ENCODE measurements around the gene DCC. TPM values are rescaled to one million over a fixed set of nuclear protein-coding genes. Genes with fewer than 3 reads are reported as not detected.

The DCC gene
- polyA plus RNA-seq, 1 donor (not counting 4 experiments of a cell fraction or from before 2014, with no cell fraction given), result not detected

DNA sequence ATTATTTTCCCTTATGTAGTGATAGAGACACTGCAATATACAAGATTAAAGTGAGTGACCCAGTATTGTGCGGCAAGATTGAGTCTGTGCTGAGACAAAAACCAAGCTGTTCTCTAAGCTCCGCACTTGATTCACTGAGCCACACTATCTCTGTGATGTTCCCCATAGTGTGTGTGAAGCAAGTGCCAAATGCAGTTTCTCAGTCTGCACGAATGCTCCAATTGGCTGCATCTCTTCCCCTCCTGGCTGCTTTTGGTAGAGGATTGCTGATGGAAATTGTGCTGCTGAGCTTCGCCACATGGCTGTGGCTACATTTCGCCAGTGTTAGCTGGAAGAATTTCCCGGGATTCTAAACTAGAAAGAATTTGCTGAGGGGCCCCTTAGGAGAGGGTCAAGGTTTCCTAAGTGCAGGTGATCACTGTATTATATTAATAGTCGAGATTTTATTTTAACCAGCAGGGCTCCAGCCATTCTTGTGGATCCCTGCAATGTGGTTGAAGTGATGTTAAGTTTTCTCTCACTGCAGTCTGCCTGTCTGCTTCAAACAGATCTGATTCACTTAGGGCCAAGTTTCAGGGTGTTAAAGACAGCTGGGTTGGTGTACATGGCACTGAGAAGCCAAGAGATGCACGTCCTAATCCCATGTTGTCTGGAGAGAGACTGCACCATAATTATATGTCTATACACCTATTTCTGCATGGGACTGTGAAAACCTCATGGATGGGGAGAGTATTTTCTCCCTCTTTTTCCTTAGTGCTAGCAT, 317.2 kb downstream of the DCC start:
- dilution Hi-C loops (cut with MboI; ENCODE audit: extremely low pct_ligation_motif_present, low sequenced_read_pairs), result no loop called here

DNA sequence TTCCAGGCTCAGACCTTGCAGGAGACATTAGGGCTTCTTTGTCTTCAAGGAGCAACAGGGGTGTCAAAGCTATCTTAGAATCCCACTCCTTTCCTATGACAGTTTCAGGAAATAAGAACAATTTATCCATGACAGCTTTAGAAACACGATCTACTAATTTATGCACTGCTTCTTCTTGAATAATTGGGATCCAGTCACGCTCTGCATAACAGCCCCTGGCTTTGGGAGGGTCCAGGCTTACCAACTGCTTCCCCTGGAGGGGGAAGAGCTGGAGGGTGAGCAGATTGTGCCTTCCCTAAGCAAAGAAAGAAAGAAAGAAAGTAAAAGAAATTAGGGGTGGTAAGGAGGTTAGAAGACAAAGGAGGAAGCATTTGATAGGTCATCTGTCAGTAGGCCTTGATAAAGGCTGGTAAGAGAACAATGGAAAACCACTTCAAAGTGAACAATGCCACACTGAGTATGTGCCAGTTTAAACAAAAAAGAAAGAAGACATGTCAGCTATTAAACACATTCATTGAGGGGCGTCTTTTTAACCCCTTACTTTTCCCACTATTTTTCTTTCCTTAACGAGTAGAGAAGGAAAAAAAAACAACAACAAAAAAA, 327.6 kb downstream of the DCC start:
- Histone ChIP-seq H3K27me3 (ENCODE audit: control insufficient read depth, extremely low read depth, insufficient read depth, low read length) (no peaks in the 10 kb centered on the region), H3K4me1 (ENCODE audit: control insufficient read depth, extremely low read depth, insufficient read depth, low read length) (no peaks in the 10 kb centered on the region), H3K27ac (ENCODE audit: control insufficient read depth, insufficient read depth, low read length) (no peak overlapping the region), H3K9me3 (ENCODE audit: control insufficient read depth, low read depth, low read length) (no peaks in the 10 kb centered on the region), H2AFZ (ENCODE audit: control insufficient read depth, low read length) (no peak overlapping the region), H3K9ac (ENCODE audit: control insufficient read depth, extremely low read depth, insufficient read depth, low read length) (no peak overlapping the region), H3K9me1 (ENCODE audit: control insufficient read depth, extremely low read depth, insufficient read depth, low read length) (no peaks in the 10 kb centered on the region), H3K4me2 (ENCODE audit: control insufficient read depth, extremely low read depth, insufficient read depth, low read depth, low read length) (no peak overlapping the region), H3K4me3 (ENCODE audit: control insufficient read depth in 2 of 3, extremely low read depth in 1 of 3, insufficient read depth in 2 of 3, low read depth in 1 of 3, low read length in 3 of 3) (no peak overlapping the region), H4K20me1 (ENCODE audit: control insufficient read depth, extremely low read depth, insufficient read depth, low read length) (no peaks in the 10 kb centered on the region), H3K79me2 (ENCODE audit: control insufficient read depth, insufficient read depth, low read length) (no peaks in the 10 kb centered on the region), H3K36me3 (ENCODE audit: control insufficient read depth in 2 of 2, extremely low read depth in 1 of 2, insufficient read depth in 2 of 2, low read length in 2 of 2) (no peaks in the 10 kb centered on the region)
- TF ChIP-seq, protein P1, sequence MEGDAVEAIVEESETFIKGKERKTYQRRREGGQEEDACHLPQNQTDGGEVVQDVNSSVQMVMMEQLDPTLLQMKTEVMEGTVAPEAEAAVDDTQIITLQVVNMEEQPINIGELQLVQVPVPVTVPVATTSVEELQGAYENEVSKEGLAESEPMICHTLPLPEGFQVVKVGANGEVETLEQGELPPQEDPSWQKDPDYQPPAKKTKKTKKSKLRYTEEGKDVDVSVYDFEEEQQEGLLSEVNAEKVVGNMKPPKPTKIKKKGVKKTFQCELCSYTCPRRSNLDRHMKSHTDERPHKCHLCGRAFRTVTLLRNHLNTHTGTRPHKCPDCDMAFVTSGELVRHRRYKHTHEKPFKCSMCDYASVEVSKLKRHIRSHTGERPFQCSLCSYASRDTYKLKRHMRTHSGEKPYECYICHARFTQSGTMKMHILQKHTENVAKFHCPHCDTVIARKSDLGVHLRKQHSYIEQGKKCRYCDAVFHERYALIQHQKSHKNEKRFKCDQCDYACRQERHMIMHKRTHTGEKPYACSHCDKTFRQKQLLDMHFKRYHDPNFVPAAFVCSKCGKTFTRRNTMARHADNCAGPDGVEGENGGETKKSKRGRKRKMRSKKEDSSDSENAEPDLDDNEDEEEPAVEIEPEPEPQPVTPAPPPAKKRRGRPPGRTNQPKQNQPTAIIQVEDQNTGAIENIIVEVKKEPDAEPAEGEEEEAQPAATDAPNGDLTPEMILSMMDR (optimal IDR thresholded peaks at IDR 0.05 in 1 of 3, IDR thresholded peaks at IDR 0.05 in 1 of 3, conservative IDR thresholded peaks at IDR 0.05 in 1 of 3; ENCODE audit: extremely low read depth in 1 of 3, insufficient read depth in 2 of 3, low read length in 3 of 3), result no peak
- dilution Hi-C loops (cut with MboI; ENCODE audit: extremely low pct_ligation_motif_present, low sequenced_read_pairs), result no loop called here
- DNase-seq (ENCODE audit: low read depth, low spot score) (no peak), FAIRE-seq (no peak)

More for the DNA sequence above, 317.2 kb downstream of the DCC start:
- H3K4me2 ChIP-seq (ENCODE audit: control insufficient read depth, extremely low read depth, insufficient read depth, low read depth, low read length), result no peak overlapping the region
- H4K20me1 ChIP-seq (ENCODE audit: control insufficient read depth, extremely low read depth, insufficient read depth, low read length), result no peaks in the 10 kb centered on the region
- no peaks in the 10 kb centered on the region for H3K9me1 ChIP-seq (ENCODE audit: control insufficient read depth, extremely low read depth, insufficient read depth, low read length)
- no peaks in the 10 kb centered on the region for H3K9me3 ChIP-seq (ENCODE audit: control insufficient read depth, low read depth, low read length)
- no peaks in the 10 kb centered on the region for H3K79me2 ChIP-seq (ENCODE audit: control insufficient read depth, insufficient read depth, low read length)
- H3K27ac ChIP-seq (ENCODE audit: control insufficient read depth, insufficient read depth, low read length), result no peak overlapping the region
- TF ChIP-seq, protein P1 (optimal IDR thresholded peaks at IDR 0.05 in 1 of 3, IDR thresholded peaks at IDR 0.05 in 1 of 3, conservative IDR thresholded peaks at IDR 0.05 in 1 of 3; ENCODE audit: extremely low read depth in 1 of 3, insufficient read depth in 2 of 3, low read length in 3 of 3), result no peak
- TF ChIP-seq EZH2 (IDR thresholded peaks at IDR 0.05; ENCODE audit: low read length), result no peak
- no peak overlapping the region for H3K4me3 ChIP-seq (ENCODE audit: control insufficient read depth in 2 of 3, extremely low read depth in 1 of 3, insufficient read depth in 2 of 3, low read depth in 1 of 3, low read length in 3 of 3)
- H3K27me3 ChIP-seq (ENCODE audit: control insufficient read depth, extremely low read depth, insufficient read depth, low read length), result no peaks in the 10 kb centered on the region
- H3K36me3 ChIP-seq (ENCODE audit: control insufficient read depth in 2 of 2, extremely low read depth in 1 of 2, insufficient read depth in 2 of 2, low read length in 2 of 2), result no peaks in the 10 kb centered on the region
- H3K9ac ChIP-seq (ENCODE audit: control insufficient read depth, extremely low read depth, insufficient read depth, low read length), result no peak overlapping the region
- no peak overlapping the region for H2AFZ ChIP-seq (ENCODE audit: control insufficient read depth, low read length)
- DNase-seq (ENCODE audit: low read depth, low spot score), result no peak
- no peaks in the 10 kb centered on the region for H3K4me1 ChIP-seq (ENCODE audit: control insufficient read depth, extremely low read depth, insufficient read depth, low read length)
- no peak for FAIRE-seq

Measured in keratinocyte (primary cell).